Kidney epithelial cell (primary cell): ENCODE measurements around the gene PHF2. TPM values are rescaled to one million over a fixed set of nuclear protein-coding genes. Genes with fewer than 3 reads are reported as not detected.
A peak's percentile ranks its signal among the peaks of the same experiment; 100 is the strongest.

Experiments
- DNase-seq: peaks from one replicate; pipeline ENCODE4 v3.0.0-alpha.2; 2010; ENCODE audit warnings: low read depth
- H3K27me3 ChIP-seq: 2 replicates; pipeline ENCODE4 v1.6.0; 2011; ENCODE audit warnings: low read length; ENCODE audit not compliant: control insufficient read depth, insufficient read depth
- H3K36me3 ChIP-seq: 2 replicates; pipeline ENCODE4 v1.5.1; 2011; ENCODE audit warnings: low read length; ENCODE audit not compliant: control insufficient read depth, insufficient read depth
- H3K4me3 ChIP-seq: 2 replicates; pipeline ENCODE4 v1.5.1; 2011; ENCODE audit warnings: low read depth, mild to moderate bottlenecking, control low read depth, low read length
- total RNA-seq: library from RNA; depleted of rRNA; stranded (reverse); fragments of >200 nt; gene quantifications from 2 replicates; pipeline ENCODE4 v1.2.3, GENCODE V29; 2015
- TF ChIP-seq, protein P1 (sequence below): IDR thresholded peaks from 2 replicates; pipeline ENCODE4 v1.5.1; 2011; ENCODE audit warnings: mild to moderate bottlenecking, moderate library complexity, low read length, control low read depth, inconsistent platforms; ENCODE audit not compliant: insufficient read depth, poor library complexity, severe bottlenecking

The PHF2 gene
- total RNA-seq, 1 donor from 2014 or later: 20.4 TPM

- Histone ChIP-seq H3K4me3 (no peak overlapping the region), H3K27me3 (no peaks in the 10 kb centered on the region), H3K36me3 (no peaks in the 10 kb centered on the region)
- no peak for DNase-seq
- TF ChIP-seq, protein P1, sequence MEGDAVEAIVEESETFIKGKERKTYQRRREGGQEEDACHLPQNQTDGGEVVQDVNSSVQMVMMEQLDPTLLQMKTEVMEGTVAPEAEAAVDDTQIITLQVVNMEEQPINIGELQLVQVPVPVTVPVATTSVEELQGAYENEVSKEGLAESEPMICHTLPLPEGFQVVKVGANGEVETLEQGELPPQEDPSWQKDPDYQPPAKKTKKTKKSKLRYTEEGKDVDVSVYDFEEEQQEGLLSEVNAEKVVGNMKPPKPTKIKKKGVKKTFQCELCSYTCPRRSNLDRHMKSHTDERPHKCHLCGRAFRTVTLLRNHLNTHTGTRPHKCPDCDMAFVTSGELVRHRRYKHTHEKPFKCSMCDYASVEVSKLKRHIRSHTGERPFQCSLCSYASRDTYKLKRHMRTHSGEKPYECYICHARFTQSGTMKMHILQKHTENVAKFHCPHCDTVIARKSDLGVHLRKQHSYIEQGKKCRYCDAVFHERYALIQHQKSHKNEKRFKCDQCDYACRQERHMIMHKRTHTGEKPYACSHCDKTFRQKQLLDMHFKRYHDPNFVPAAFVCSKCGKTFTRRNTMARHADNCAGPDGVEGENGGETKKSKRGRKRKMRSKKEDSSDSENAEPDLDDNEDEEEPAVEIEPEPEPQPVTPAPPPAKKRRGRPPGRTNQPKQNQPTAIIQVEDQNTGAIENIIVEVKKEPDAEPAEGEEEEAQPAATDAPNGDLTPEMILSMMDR: no peak
Measured at GRCh38 chr9:93590609-93591234, 14.3 kb downstream of the PHF2 start.

- Histone ChIP-seq H3K4me3 (no peak overlapping the region), H3K27me3 (no peaks in the 10 kb centered on the region), H3K36me3 (no peaks in the 10 kb centered on the region)
- TF ChIP-seq, protein P1: no peak
- no peak for DNase-seq
Measured at GRCh38 chr9:93591301-93592007, 15.1 kb downstream of the PHF2 start.

- TF ChIP-seq, protein P1: no peak
- Histone ChIP-seq H3K4me3 (no peak overlapping the region), H3K27me3 (no peaks in the 10 kb centered on the region), H3K36me3 (no peaks in the 10 kb centered on the region)
- no peak for DNase-seq
Measured at GRCh38 chr9:93592008-93592642, 15.7 kb downstream of the PHF2 start.

DNA sequence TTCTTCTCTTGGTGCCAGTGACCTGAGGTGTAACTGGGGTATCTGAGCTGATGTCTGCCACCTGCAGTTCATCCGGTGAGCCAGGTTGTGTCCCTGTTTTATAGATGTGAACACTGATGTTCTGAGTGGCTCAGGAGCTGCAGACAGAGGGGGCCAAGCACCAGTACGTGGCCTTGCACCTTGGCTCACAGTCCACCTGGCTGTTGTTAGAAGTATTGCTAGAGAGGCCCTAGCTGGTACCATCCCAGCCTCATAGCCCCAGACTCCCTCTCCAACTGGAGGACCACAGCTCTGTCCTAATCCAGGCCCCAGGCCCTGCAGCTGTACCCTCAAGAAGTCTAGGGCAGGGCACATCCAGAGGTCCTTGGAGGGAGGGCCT, 16.2 kb downstream of the PHF2 start:
- TF ChIP-seq, protein P1: peak; percentile 29
- Histone ChIP-seq H3K36me3 (no peaks in the 10 kb centered on the region), H3K4me3 (no peak overlapping the region), H3K27me3 (no peaks in the 10 kb centered on the region)
- DNase-seq: no peak

DNA sequence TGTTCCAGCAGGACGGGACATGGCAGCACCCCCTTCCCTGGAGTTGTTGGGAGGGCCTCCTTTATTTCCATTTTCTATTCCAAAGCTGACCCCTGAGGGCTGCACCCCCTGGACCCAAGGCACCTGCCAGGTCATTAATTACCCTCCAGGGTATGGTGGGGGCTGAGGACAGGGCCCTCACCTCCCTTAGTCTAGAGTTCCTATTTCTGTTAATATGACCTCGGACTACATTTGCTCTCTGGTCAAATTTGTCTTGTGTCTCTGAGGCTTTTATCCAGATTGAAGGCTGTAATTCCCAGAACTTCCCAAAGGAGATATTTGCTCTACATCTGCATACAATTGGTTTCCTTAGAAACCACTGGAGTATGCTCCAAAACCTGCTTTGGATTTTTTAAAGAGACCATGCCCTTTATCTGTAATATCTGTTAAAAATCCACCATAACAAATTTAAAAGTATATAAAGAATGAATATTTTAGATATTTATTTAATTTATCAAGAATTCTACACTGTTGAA, 16.8 kb downstream of the PHF2 start:
- no peaks in the 10 kb centered on the region for H3K36me3 ChIP-seq
- H3K27me3 ChIP-seq: no peaks in the 10 kb centered on the region
- DNase-seq: no peak
- H3K4me3 ChIP-seq: no peak overlapping the region
- TF ChIP-seq, protein P1: no peak
